OCI-LY1 (cell line): ENCODE data around the gene DBN1.

Experiments
- CTCF ChIP-seq: fragments of 200-600 bp; sonication (generic), shearing (Covaris generic); IDR thresholded peaks from 2 replicates; pipeline ENCODE4 v1.5.1; 2017; ENCODE audit warnings: mild to moderate bottlenecking, antibody characterized with exemption, low read length, moderate library complexity, mixed read lengths
- EZH2 ChIP-seq: fragments of 200-600 bp; sonication (generic), shearing (Covaris generic); IDR thresholded peaks from 2 replicates; pipeline ENCODE4 v1.8.0; 2017; ENCODE audit warnings: borderline replicate concordance, mixed run types, mild to moderate bottlenecking, antibody characterized with exemption, low read length, moderate library complexity, mixed read lengths

DNA sequence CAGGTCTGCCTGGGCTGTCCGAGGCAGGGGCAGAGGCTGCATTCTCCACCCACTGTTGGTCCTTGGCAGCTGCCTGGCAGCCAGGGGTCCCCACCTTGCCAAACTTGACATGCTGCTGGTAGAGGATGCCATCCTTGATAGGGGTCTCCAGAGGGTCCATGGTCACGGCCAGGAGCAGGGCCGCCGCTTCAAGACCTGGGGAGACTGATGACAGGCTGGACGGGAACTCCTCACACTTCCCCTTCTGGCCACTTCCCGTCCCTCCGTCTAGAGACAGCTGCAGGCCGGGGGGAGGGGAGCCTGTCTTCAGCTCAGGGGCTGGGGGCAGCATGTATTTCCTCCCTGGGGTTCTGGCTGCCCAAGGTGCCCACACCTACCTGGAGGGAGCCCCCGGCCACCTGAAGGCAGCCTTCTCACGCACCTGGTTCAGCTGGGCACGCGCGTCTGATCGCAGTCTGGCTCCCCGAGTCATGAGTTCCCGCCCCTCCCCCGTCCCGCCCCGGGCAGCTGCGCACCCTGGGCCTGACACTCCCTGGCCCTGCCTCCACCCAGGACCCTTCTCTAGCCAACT lies 36.0 kb upstream of the DBN1 start, which contains the start of gene DOK3:
- peak; percentile 8; the same call in 1 of the 2 replicates for TF ChIP-seq CTCF
- no peak for TF ChIP-seq EZH2
